ENCODE results near the gene RICTOR. TPM values are rescaled to one million over a fixed set of nuclear protein-coding genes. Genes with fewer than 3 reads are reported as not detected.

Gene RICTOR
- polyA plus RNA-seq, 1 donor from 2014 or later, result 12.9 TPM

DNA sequence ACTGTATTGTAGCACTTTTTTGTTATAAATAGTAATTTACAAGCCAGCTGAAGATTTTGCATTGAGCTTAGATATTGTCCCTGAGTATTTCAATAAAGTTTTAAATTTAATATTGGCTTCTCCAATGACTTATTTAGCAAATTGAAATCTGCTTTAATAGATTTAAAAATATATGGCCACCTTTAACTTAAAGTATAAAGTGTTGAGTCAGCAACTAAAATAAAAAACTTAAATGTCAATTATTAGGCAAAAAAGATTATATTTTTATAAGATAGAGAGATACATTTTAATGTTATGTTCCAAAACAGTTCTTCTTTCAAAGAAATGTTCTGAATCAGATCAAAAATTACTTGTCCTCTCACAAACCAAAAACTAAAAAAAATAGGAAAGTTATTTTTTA, 167.7 kb downstream of the RICTOR start:
- TF ChIP-seq, protein P1, sequence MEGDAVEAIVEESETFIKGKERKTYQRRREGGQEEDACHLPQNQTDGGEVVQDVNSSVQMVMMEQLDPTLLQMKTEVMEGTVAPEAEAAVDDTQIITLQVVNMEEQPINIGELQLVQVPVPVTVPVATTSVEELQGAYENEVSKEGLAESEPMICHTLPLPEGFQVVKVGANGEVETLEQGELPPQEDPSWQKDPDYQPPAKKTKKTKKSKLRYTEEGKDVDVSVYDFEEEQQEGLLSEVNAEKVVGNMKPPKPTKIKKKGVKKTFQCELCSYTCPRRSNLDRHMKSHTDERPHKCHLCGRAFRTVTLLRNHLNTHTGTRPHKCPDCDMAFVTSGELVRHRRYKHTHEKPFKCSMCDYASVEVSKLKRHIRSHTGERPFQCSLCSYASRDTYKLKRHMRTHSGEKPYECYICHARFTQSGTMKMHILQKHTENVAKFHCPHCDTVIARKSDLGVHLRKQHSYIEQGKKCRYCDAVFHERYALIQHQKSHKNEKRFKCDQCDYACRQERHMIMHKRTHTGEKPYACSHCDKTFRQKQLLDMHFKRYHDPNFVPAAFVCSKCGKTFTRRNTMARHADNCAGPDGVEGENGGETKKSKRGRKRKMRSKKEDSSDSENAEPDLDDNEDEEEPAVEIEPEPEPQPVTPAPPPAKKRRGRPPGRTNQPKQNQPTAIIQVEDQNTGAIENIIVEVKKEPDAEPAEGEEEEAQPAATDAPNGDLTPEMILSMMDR (IDR thresholded peaks at IDR 0.05; ENCODE audit: poor library complexity, severe bottlenecking), result no peak
- TF ChIP-seq EZH2 (IDR thresholded peaks at IDR 0.05; ENCODE audit: borderline replicate concordance, insufficient read depth, low read length, poor library complexity, severe bottlenecking), result no peak
- TF ChIP-seq EP300 (conservative IDR thresholded peaks at IDR 0.05; ENCODE audit: poor library complexity, severe bottlenecking), result no peak
- TF ChIP-seq, protein P2, sequence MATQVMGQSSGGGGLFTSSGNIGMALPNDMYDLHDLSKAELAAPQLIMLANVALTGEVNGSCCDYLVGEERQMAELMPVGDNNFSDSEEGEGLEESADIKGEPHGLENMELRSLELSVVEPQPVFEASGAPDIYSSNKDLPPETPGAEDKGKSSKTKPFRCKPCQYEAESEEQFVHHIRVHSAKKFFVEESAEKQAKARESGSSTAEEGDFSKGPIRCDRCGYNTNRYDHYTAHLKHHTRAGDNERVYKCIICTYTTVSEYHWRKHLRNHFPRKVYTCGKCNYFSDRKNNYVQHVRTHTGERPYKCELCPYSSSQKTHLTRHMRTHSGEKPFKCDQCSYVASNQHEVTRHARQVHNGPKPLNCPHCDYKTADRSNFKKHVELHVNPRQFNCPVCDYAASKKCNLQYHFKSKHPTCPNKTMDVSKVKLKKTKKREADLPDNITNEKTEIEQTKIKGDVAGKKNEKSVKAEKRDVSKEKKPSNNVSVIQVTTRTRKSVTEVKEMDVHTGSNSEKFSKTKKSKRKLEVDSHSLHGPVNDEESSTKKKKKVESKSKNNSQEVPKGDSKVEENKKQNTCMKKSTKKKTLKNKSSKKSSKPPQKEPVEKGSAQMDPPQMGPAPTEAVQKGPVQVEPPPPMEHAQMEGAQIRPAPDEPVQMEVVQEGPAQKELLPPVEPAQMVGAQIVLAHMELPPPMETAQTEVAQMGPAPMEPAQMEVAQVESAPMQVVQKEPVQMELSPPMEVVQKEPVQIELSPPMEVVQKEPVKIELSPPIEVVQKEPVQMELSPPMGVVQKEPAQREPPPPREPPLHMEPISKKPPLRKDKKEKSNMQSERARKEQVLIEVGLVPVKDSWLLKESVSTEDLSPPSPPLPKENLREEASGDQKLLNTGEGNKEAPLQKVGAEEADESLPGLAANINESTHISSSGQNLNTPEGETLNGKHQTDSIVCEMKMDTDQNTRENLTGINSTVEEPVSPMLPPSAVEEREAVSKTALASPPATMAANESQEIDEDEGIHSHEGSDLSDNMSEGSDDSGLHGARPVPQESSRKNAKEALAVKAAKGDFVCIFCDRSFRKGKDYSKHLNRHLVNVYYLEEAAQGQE (IDR thresholded peaks at IDR 0.05; ENCODE audit: borderline replicate concordance), result no peak
- TF ChIP-seq RAD21 (conservative IDR thresholded peaks at IDR 0.05), result no peak
- no peak for TF ChIP-seq POLR2AphosphoS5 (IDR thresholded peaks at IDR 0.05)
- TF ChIP-seq TAF1 (IDR thresholded peaks at IDR 0.05; ENCODE audit: low read depth), result no peak
- TF ChIP-seq SMC3 (conservative IDR thresholded peaks at IDR 0.05; ENCODE audit: poor library complexity), result no peak
- TF ChIP-seq MXI1 (conservative IDR thresholded peaks at IDR 0.05; ENCODE audit: poor library complexity, severe bottlenecking), result no peak

DNA sequence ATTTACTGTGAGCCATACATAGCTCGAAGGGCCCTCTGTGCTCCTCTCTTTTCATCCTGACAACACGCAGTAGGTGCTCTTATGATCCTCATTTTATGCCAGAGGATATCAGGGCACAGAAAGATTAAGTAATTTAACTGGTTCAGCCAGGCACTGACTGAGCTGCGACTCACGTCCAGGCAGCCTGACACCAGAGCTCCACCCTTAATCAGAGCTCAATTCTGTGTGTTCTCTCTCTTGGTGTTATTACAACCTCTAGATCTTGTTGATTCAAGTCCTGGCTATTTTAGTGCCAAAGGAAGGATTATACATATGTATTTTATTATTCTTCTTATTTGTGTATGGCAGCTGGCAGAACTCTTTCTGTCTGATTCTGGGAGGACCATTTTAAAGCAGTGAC, 168.7 kb downstream of the RICTOR start:
- no peaks in the 10 kb centered on the region for H3K9me3 ChIP-seq (ENCODE audit: low read length)
- no peaks in the 10 kb centered on the region for H3K79me2 ChIP-seq (replicated peaks; ENCODE audit: insufficient read depth, low read length)
- H3K27ac ChIP-seq (ENCODE audit: low read length), result no peak overlapping the region
- no peak overlapping the region for H3K4me3 ChIP-seq (ENCODE audit: low read length)
- no peak overlapping the region for H3K9ac ChIP-seq (ENCODE audit: low read length)
- H3K27me3 ChIP-seq (ENCODE audit: insufficient read depth, low read depth, low read length), result no peaks in the 10 kb centered on the region
- no peaks in the 10 kb centered on the region for H3K36me3 ChIP-seq (ENCODE audit: insufficient read depth, low read length)
- no peak overlapping the region for H2AFZ ChIP-seq (ENCODE audit: low read depth, low read length)
- TF ChIP-seq SMC3 (conservative IDR thresholded peaks at IDR 0.05; ENCODE audit: poor library complexity) (no peak), EZH2 (IDR thresholded peaks at IDR 0.05; ENCODE audit: borderline replicate concordance, insufficient read depth, low read length, poor library complexity, severe bottlenecking) (no peak)
- TF ChIP-seq, protein P2 (IDR thresholded peaks at IDR 0.05; ENCODE audit: borderline replicate concordance), result no peak
- H3K4me2 ChIP-seq (ENCODE audit: low read length), result no peak overlapping the region
- no peaks in the 10 kb centered on the region for H3K9me2 ChIP-seq (ENCODE audit: insufficient read depth, low read length)
- H4K20me1 ChIP-seq (ENCODE audit: insufficient read depth), result no peaks in the 10 kb centered on the region
- no peaks in the 10 kb centered on the region for H3F3A ChIP-seq (ENCODE audit: insufficient read depth, low read length, poor library complexity, severe bottlenecking)

More for the DNA sequence above, 167.7 kb downstream of the RICTOR start:
- Histone ChIP-seq H3K27me3 (ENCODE audit: insufficient read depth, low read depth, low read length) (no peaks in the 10 kb centered on the region), H3K9me2 (ENCODE audit: insufficient read depth, low read length) (no peaks in the 10 kb centered on the region), H3K9ac (ENCODE audit: low read length) (no peak overlapping the region), H3F3A (ENCODE audit: insufficient read depth, low read length, poor library complexity, severe bottlenecking) (no peaks in the 10 kb centered on the region), H3K36me3 (ENCODE audit: insufficient read depth, low read length) (no peaks in the 10 kb centered on the region), H3K27ac (ENCODE audit: low read length) (no peak overlapping the region), H3K4me2 (ENCODE audit: low read length) (no peak overlapping the region), H2AFZ (ENCODE audit: low read depth, low read length) (no peak overlapping the region), H3K9me3 (ENCODE audit: low read length) (no peaks in the 10 kb centered on the region), H4K20me1 (ENCODE audit: insufficient read depth) (no peaks in the 10 kb centered on the region), H3K79me2 (replicated peaks; ENCODE audit: insufficient read depth, low read length) (no peaks in the 10 kb centered on the region), H3K4me3 (ENCODE audit: low read length) (no peak overlapping the region)

Measured in neural cell (in vitro differentiated cells).